ENCODE data around the gene VSIG10L. TPM values are rescaled to one million over a fixed set of nuclear protein-coding genes. Genes with fewer than 3 reads are reported as not detected.

VSIG10L gene
- polyA plus RNA-seq, 1 donor (not counting 4 experiments of a cell fraction or from before 2014, with no cell fraction given), result 1.5 TPM

DNA sequence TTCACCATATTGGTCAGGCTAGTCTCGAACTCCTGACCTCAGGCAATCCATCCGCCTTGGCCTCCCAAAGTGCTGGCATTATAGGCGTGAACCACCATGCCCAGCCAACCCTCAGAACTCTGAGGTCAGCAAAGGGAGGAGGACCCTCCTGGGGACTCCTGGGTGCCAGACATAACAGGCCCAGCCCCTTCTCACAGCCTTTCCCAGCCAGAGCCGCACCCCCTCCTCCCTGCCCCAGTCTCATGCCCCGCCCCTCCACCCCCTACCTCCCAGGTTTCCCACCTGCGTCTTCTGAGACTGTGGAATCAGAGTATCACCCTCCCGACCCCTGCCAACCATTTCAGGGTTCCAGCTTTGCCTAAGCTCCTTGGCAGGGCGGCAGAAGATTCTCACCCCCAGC lies 25.3 kb downstream of the VSIG10L start:
- dilution Hi-C loops (cut with MboI; ENCODE audit: extremely low pct_ligation_motif_present, low sequenced_read_pairs), result no loop called here

GRCh38 chr19:51311351-51312257 lies 30.3 kb downstream of the VSIG10L start, which contains the start of gene IGLON5:
Gene IGLON5, plus strand, starts transcription at chr19:51311644. Its CDS starts 204 bp downstream, at chr19:51311848.
- H3K9me1 ChIP-seq (ENCODE audit: control insufficient read depth, extremely low read depth, insufficient read depth, low read length), result no peaks in the 10 kb centered on the region
- no peak within 1 kb of the TSS for H3K9ac ChIP-seq (ENCODE audit: control insufficient read depth, extremely low read depth, insufficient read depth, low read length)
- H3K27ac ChIP-seq (ENCODE audit: control insufficient read depth, insufficient read depth, low read length), result no peak within 1 kb of the TSS
- dilution Hi-C loops (cut with MboI; ENCODE audit: extremely low pct_ligation_motif_present, low sequenced_read_pairs), result no loop called here
- TF ChIP-seq, protein P1, sequence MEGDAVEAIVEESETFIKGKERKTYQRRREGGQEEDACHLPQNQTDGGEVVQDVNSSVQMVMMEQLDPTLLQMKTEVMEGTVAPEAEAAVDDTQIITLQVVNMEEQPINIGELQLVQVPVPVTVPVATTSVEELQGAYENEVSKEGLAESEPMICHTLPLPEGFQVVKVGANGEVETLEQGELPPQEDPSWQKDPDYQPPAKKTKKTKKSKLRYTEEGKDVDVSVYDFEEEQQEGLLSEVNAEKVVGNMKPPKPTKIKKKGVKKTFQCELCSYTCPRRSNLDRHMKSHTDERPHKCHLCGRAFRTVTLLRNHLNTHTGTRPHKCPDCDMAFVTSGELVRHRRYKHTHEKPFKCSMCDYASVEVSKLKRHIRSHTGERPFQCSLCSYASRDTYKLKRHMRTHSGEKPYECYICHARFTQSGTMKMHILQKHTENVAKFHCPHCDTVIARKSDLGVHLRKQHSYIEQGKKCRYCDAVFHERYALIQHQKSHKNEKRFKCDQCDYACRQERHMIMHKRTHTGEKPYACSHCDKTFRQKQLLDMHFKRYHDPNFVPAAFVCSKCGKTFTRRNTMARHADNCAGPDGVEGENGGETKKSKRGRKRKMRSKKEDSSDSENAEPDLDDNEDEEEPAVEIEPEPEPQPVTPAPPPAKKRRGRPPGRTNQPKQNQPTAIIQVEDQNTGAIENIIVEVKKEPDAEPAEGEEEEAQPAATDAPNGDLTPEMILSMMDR (optimal IDR thresholded peaks at IDR 0.05 in 1 of 3, IDR thresholded peaks at IDR 0.05 in 1 of 3, conservative IDR thresholded peaks at IDR 0.05 in 1 of 3; ENCODE audit: extremely low read depth in 1 of 3, insufficient read depth in 2 of 3, low read length in 3 of 3), result no peak
- TF ChIP-seq EZH2 (IDR thresholded peaks at IDR 0.05; ENCODE audit: low read length), result no peak
- no peaks in the 10 kb centered on the region for H3K4me1 ChIP-seq (ENCODE audit: control insufficient read depth, extremely low read depth, insufficient read depth, low read length)
- peaks cover 16% of the 10 kb centered on the region for H3K27me3 ChIP-seq (ENCODE audit: control insufficient read depth, extremely low read depth, insufficient read depth, low read length)
- DNase-seq (ENCODE audit: low read depth, low spot score) (no peak), FAIRE-seq (no peak)
- no peak within 1 kb of the TSS for H2AFZ ChIP-seq (ENCODE audit: control insufficient read depth, low read length)
- no peaks in the 10 kb centered on the region for H4K20me1 ChIP-seq (ENCODE audit: control insufficient read depth, extremely low read depth, insufficient read depth, low read length)
- no peaks in the 10 kb centered on the region for H3K9me3 ChIP-seq (ENCODE audit: control insufficient read depth, low read depth, low read length)
- H3K36me3 ChIP-seq (ENCODE audit: control insufficient read depth in 2 of 2, extremely low read depth in 1 of 2, insufficient read depth in 2 of 2, low read length in 2 of 2), result no peaks in the 10 kb centered on the region
- no peaks in the 10 kb centered on the region for H3K79me2 ChIP-seq (ENCODE audit: control insufficient read depth, insufficient read depth, low read length)
- H3K4me2 ChIP-seq (ENCODE audit: control insufficient read depth, extremely low read depth, insufficient read depth, low read depth, low read length), result no peak within 1 kb of the TSS
- no peak within 1 kb of the TSS for H3K4me3 ChIP-seq (ENCODE audit: control insufficient read depth in 2 of 3, extremely low read depth in 1 of 3, insufficient read depth in 2 of 3, low read depth in 1 of 3, low read length in 3 of 3)

More for the DNA sequence above, 25.3 kb downstream of the VSIG10L start:
- no peaks in the 10 kb centered on the region for H3K36me3 ChIP-seq (ENCODE audit: control insufficient read depth in 2 of 2, extremely low read depth in 1 of 2, insufficient read depth in 2 of 2, low read length in 2 of 2)
- H3K9ac ChIP-seq (ENCODE audit: control insufficient read depth, extremely low read depth, insufficient read depth, low read length), result no peak overlapping the region
- no peaks in the 10 kb centered on the region for H3K79me2 ChIP-seq (ENCODE audit: control insufficient read depth, insufficient read depth, low read length)
- H3K27me3 ChIP-seq (ENCODE audit: control insufficient read depth, extremely low read depth, insufficient read depth, low read length), result peaks cover 11% of the 10 kb centered on the region
- no peaks in the 10 kb centered on the region for H3K4me1 ChIP-seq (ENCODE audit: control insufficient read depth, extremely low read depth, insufficient read depth, low read length)
- FAIRE-seq, result no peak
- H3K27ac ChIP-seq (ENCODE audit: control insufficient read depth, insufficient read depth, low read length), result no peak overlapping the region
- no peaks in the 10 kb centered on the region for H3K9me1 ChIP-seq (ENCODE audit: control insufficient read depth, extremely low read depth, insufficient read depth, low read length)
- no peak overlapping the region for H2AFZ ChIP-seq (ENCODE audit: control insufficient read depth, low read length)
- no peak overlapping the region for H3K4me3 ChIP-seq (ENCODE audit: control insufficient read depth in 2 of 3, extremely low read depth in 1 of 3, insufficient read depth in 2 of 3, low read depth in 1 of 3, low read length in 3 of 3)
- H4K20me1 ChIP-seq (ENCODE audit: control insufficient read depth, extremely low read depth, insufficient read depth, low read length), result no peaks in the 10 kb centered on the region
- H3K9me3 ChIP-seq (ENCODE audit: control insufficient read depth, low read depth, low read length), result no peaks in the 10 kb centered on the region
- TF ChIP-seq EZH2 (IDR thresholded peaks at IDR 0.05; ENCODE audit: low read length), result no peak
- TF ChIP-seq, protein P1 (optimal IDR thresholded peaks at IDR 0.05 in 1 of 3, IDR thresholded peaks at IDR 0.05 in 1 of 3, conservative IDR thresholded peaks at IDR 0.05 in 1 of 3; ENCODE audit: extremely low read depth in 1 of 3, insufficient read depth in 2 of 3, low read length in 3 of 3), result no peak
- H3K4me2 ChIP-seq (ENCODE audit: control insufficient read depth, extremely low read depth, insufficient read depth, low read depth, low read length), result no peak overlapping the region
- no peak for DNase-seq (ENCODE audit: low read depth, low spot score)

Data from keratinocyte (primary cell).